ENCODE data around the gene SYNPO. TPM values are rescaled to one million over a fixed set of nuclear protein-coding genes. Genes with fewer than 3 reads are reported as not detected.

The SYNPO gene
- total RNA-seq, 1 donor from 2014 or later: 40.2 TPM

- H3K79me2 ChIP-seq (ENCODE audit: insufficient read depth, low read length): peaks cover 77% of the 10 kb centered on the region
- Mint-ChIP-seq H3K4me1 (ENCODE audit: low read depth, unreplicated experiment) (peaks cover 54% of the 10 kb centered on the region), H3K27me3 (ENCODE audit: low read depth, unreplicated experiment) (peaks cover 6% of the 10 kb centered on the region), H3K4me3 (ENCODE audit: unreplicated experiment) (no peak overlapping the region), H3K36me3 (ENCODE audit: low read depth, unreplicated experiment) (peaks cover 19% of the 10 kb centered on the region), H3K27ac (ENCODE audit: unreplicated experiment) (peak overlapping the region; percentile 91), H3K9me3 (ENCODE audit: unreplicated experiment) (peaks cover 2% of the 10 kb centered on the region)
- FAIRE-seq (peak; percentile 58), DNase-seq (ENCODE audit: low read depth) (peak; percentile 80)
- H3K9ac ChIP-seq (ENCODE audit: low read length): peak overlapping the region; percentile 40
- H3K4me3 ChIP-seq (ENCODE audit: insufficient read depth, low read depth, low read length): no peak overlapping the region
- H3K4me2 ChIP-seq (ENCODE audit: low read length): peak overlapping the region; percentile 67
- H2AFZ ChIP-seq (ENCODE audit: low read depth, low read length): no peak overlapping the region
- no peak overlapping the region for H3K27ac ChIP-seq (ENCODE audit: low read depth, low read length)
- H4K20me1 ChIP-seq (ENCODE audit: insufficient read depth, low read length): peaks cover 65% of the 10 kb centered on the region
- no peaks in the 10 kb centered on the region for H3K9me3 ChIP-seq (ENCODE audit: insufficient read depth, low read depth, low read length)
- TF ChIP-seq CTCF (IDR thresholded peaks at IDR 0.05; ENCODE audit: insufficient read depth, low read depth, low read length): no peak
- no peak for TF ChIP-seq EZH2 (IDR thresholded peaks at IDR 0.05; ENCODE audit: insufficient read depth, low read length)
- H3K27me3 ChIP-seq (ENCODE audit: insufficient read depth, low read length): no peaks in the 10 kb centered on the region
- peaks cover 50% of the 10 kb centered on the region for H3K4me1 ChIP-seq (ENCODE audit: insufficient read depth, low read length)
- no peaks in the 10 kb centered on the region for H3K36me3 ChIP-seq (ENCODE audit: insufficient read depth, low read length)
Observed at GRCh38 chr5:150645070-150645700, 4.7 kb downstream of the SYNPO start.

DNA sequence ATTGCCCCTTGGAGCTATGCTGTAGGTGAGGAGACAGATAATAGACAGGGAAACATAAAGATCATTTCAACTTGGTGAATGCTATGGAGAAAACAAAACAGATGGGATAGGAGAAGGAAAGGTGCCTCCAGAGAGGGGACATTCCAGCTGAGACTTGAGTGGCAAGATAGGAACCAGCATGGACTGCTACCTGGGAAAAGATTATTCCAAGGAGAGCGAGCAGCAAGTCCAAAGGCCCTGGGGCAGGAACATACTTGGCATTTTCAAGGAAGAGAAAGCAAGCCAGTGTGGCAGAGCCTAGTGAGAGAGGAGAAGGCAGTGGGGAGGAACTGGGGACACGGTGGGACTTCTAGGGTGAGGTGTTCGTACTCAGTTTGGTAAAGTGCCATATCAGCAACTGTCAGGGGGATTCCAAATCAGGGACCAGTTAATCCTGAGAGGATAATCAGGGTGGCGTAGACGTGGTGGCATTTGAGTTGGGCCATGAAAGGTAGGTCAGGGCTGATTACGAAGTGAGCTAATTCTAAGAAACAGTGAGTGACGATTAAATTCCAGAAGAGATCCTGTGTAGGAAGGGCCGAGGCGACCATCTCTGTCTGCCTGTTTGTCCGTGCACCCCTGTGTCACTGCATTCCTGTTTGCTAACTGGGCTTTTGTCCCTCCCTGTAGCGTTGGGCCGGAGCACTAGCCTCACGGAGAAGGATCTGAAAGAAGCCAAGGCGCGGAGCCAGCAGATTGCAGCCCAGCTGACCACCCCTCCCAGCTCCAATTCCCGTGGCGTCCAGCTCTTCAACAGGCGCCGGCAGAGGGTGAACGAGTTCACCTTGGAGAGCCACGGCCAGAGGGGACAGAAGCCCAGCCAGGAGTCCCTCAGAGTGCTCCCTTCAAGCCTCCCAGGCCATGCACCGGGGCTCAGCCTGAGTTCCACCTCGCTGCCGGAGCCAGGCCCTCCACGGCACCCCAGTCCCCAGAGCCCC, 7.1 kb downstream of the SYNPO start:
- FAIRE-seq (no peak), DNase-seq (ENCODE audit: low read depth) (no peak)
- TF ChIP-seq CTCF (IDR thresholded peaks at IDR 0.05; ENCODE audit: insufficient read depth, low read depth, low read length) (no peak), EZH2 (IDR thresholded peaks at IDR 0.05; ENCODE audit: insufficient read depth, low read length) (no peak)
- H3K36me3 Mint-ChIP-seq (ENCODE audit: low read depth, unreplicated experiment): peaks cover 27% of the 10 kb centered on the region
- H3K27me3 Mint-ChIP-seq (ENCODE audit: low read depth, unreplicated experiment): peaks cover 19% of the 10 kb centered on the region
- no peak overlapping the region for H3K4me3 ChIP-seq (ENCODE audit: insufficient read depth, low read depth, low read length)
- peaks cover 89% of the 10 kb centered on the region for H4K20me1 ChIP-seq (ENCODE audit: insufficient read depth, low read length)
- H3K9ac ChIP-seq (ENCODE audit: low read length): no peak overlapping the region
- no peak overlapping the region for H3K27ac ChIP-seq (ENCODE audit: low read depth, low read length)
- H3K4me2 ChIP-seq (ENCODE audit: low read length): peak overlapping the region; percentile 24
- peaks cover 41% of the 10 kb centered on the region for H3K4me1 Mint-ChIP-seq (ENCODE audit: low read depth, unreplicated experiment)
- no peak overlapping the region for H3K4me3 Mint-ChIP-seq (ENCODE audit: unreplicated experiment)
- H3K79me2 ChIP-seq (ENCODE audit: insufficient read depth, low read length): peaks cover 83% of the 10 kb centered on the region
- no peaks in the 10 kb centered on the region for H3K27me3 ChIP-seq (ENCODE audit: insufficient read depth, low read length)
- H3K9me3 Mint-ChIP-seq (ENCODE audit: unreplicated experiment): peaks cover 2% of the 10 kb centered on the region
- peaks cover 3% of the 10 kb centered on the region for H3K36me3 ChIP-seq (ENCODE audit: insufficient read depth, low read length)
- H3K4me1 ChIP-seq (ENCODE audit: insufficient read depth, low read length): peaks cover 27% of the 10 kb centered on the region
- no peaks in the 10 kb centered on the region for H3K9me3 ChIP-seq (ENCODE audit: insufficient read depth, low read depth, low read length)
- no peak overlapping the region for H2AFZ ChIP-seq (ENCODE audit: low read depth, low read length)
- no peak overlapping the region for H3K27ac Mint-ChIP-seq (ENCODE audit: unreplicated experiment)

All from astrocyte (in vitro differentiated cells and primary cell).